IMR-90 (cell line): Measurements from ENCODE around the gene MBNL3. TPM values are rescaled to one million over a fixed set of nuclear protein-coding genes. Genes with fewer than 3 reads are reported as not detected.

ENCODE experiments used
- ATAC-seq: fragments of 200-7000 bp; cut with Tn5 transposase; 2 replicates; pipeline ENCODE4 v1.9.1; 2020; ENCODE audit warnings: low read depth, mild to moderate bottlenecking, moderate library complexity
- BruUV-seq: library from RNA; stranded (reverse); fragments of 400-500 nt; replicated peaks from 2 replicates; lab custom pipeline; 2021; lab: Mats Ljungman, UMichigan
- CTCF ChIA-PET: fragments of 300-600 bp; formaldehyde crosslinking; extraction: SDS; loops from one replicate; lab custom pipeline; 2021; ENCODE audit warnings: antibody characterized with exemption; lab: Yijun Ruan, JAX
- POLR2A ChIA-PET: fragments of 300-600 bp; sonication (Branson Sonifier 250); formaldehyde crosslinking; loops from one replicate; lab custom pipeline; 2022; ENCODE audit warnings: antibody characterized with exemption; ENCODE audit not compliant: unreplicated experiment; lab: Charles Lee
- DNase-seq: peaks from one replicate; pipeline ENCODE4 v3.0.0; 2013
- H2AFZ ChIP-seq: replicated peaks from 2 replicates; pipeline ENCODE3; 2013; ENCODE audit warnings: low read length, mild to moderate bottlenecking; ENCODE audit not compliant: poor library complexity
- H2AK5ac ChIP-seq: 2 replicates; pipeline ENCODE4 v1.6.1; 2013; ENCODE audit warnings: low read depth, low read length, inconsistent platforms
- H2AK9ac ChIP-seq: replicated peaks from 2 replicates; pipeline ENCODE3; 2013; ENCODE audit warnings: mild to moderate bottlenecking, low read depth, low read length, moderate library complexity; ENCODE audit not compliant: poor library complexity
- H2BK120ac ChIP-seq: 2 replicates; pipeline ENCODE4 v1.6.1; 2013; ENCODE audit warnings: low read depth, low read length, inconsistent platforms
- H2BK15ac ChIP-seq: 3 replicates; pipeline ENCODE4 v1.6.1; 2013; ENCODE audit warnings: low read depth, low read length, inconsistent platforms
- H2BK20ac ChIP-seq: 2 replicates; pipeline ENCODE4 v1.6.1; 2013; ENCODE audit warnings: low read depth, mild to moderate bottlenecking, inconsistent platforms, low read length, moderate library complexity
- H2BK5ac ChIP-seq: 2 replicates; pipeline ENCODE4 v1.6.1; 2013; ENCODE audit warnings: mild to moderate bottlenecking, low read depth, low read length, inconsistent platforms; ENCODE audit not compliant: poor library complexity, severe bottlenecking
- H3K14ac ChIP-seq: replicated peaks from 2 replicates; pipeline ENCODE4 v1.6.1; 2013; ENCODE audit warnings: low read depth, low read length, inconsistent platforms
- H3K18ac ChIP-seq: 2 replicates; pipeline ENCODE4 v1.6.1; 2013; ENCODE audit warnings: low read depth, low read length, control low read depth
- H3K23ac ChIP-seq: 2 replicates; pipeline ENCODE4 v1.6.1; 2013; ENCODE audit warnings: low read depth, low read length, inconsistent platforms
- H3K27ac ChIP-seq: 2 replicates; pipeline ENCODE4 v1.5.1; 2013; ENCODE audit warnings: mild to moderate bottlenecking, control low read depth, low read length; ENCODE audit not compliant: insufficient read depth
- H3K27me3 ChIP-seq: 2 replicates; pipeline ENCODE4 v1.6.1; 2013; ENCODE audit warnings: low read length; ENCODE audit not compliant: control insufficient read depth, insufficient read depth
- H3K36me3 ChIP-seq: 2 replicates; pipeline ENCODE4 v1.6.1; 2013; ENCODE audit warnings: low read length, mixed read lengths; ENCODE audit not compliant: control insufficient read depth, insufficient read depth
- H3K4ac ChIP-seq: 2 replicates; pipeline ENCODE4 v1.6.1; 2013; ENCODE audit warnings: low read depth, low read length, inconsistent platforms
- H3K4me1 ChIP-seq: 2 replicates; pipeline ENCODE4 v1.6.1; 2013; ENCODE audit warnings: low read length, mixed read lengths; ENCODE audit not compliant: control insufficient read depth, insufficient read depth
- H3K4me2 ChIP-seq: 2 replicates; pipeline ENCODE4 v1.6.1; 2013; ENCODE audit warnings: low read depth, mild to moderate bottlenecking, control low read depth, low read length, moderate library complexity
- H3K4me3 ChIP-seq: 2 replicates; pipeline ENCODE4 v1.5.1; 2013; ENCODE audit warnings: low read depth, mild to moderate bottlenecking, control low read depth, low read length, moderate library complexity; ENCODE audit not compliant: insufficient read depth
- H3K56ac ChIP-seq: 2 replicates; pipeline ENCODE4 v1.6.1; 2013; ENCODE audit warnings: low read length, inconsistent platforms; ENCODE audit not compliant: insufficient read depth; ENCODE audit errors: extremely low read depth
- H3K79me1 ChIP-seq, 2 experiments: 2 replicates each; pipeline ENCODE4 v1.6.1; 2013; ENCODE audit warnings: low read length in 2 of 2, inconsistent platforms in 1 of 2, low read depth in 1 of 2
- H3K9ac ChIP-seq: 2 replicates; pipeline ENCODE4 v1.6.1; 2013; ENCODE audit warnings: low read depth, low read length, control low read depth
- H3K9me1 ChIP-seq: 2 replicates; pipeline ENCODE4 v1.6.1; 2013; ENCODE audit warnings: low read length, inconsistent platforms; ENCODE audit not compliant: insufficient read depth
- H3K9me3 ChIP-seq: 2 replicates; pipeline ENCODE4 v1.6.1; 2013; ENCODE audit warnings: low read length; ENCODE audit not compliant: control insufficient read depth, insufficient read depth
- H4K20me1 ChIP-seq: 2 replicates; pipeline ENCODE4 v1.6.1; 2013; ENCODE audit warnings: low read length, inconsistent platforms; ENCODE audit not compliant: insufficient read depth
- H4K5ac ChIP-seq: 2 replicates; pipeline ENCODE4 v1.6.1; 2013; ENCODE audit warnings: mild to moderate bottlenecking, low read depth, low read length, control low read depth
- H4K8ac ChIP-seq, 2 experiments: 2 replicates each; pipeline ENCODE4 v1.6.1; 2013; ENCODE audit warnings: low read depth in 2 of 2, low read length in 2 of 2, control low read depth in 1 of 2, inconsistent platforms in 1 of 2
- H4K91ac ChIP-seq: 2 replicates; pipeline ENCODE4 v1.6.1; 2013; ENCODE audit warnings: low read depth, low read length, inconsistent platforms; ENCODE audit not compliant: insufficient read depth
- CEBPB ChIP-seq: IDR thresholded peaks from 2 replicates; pipeline ENCODE4 v1.6.1; 2012; ENCODE audit warnings: low read depth, low read length, improper control_type of control experiment
- CHD1 ChIP-seq: IDR thresholded peaks from 2 replicates; pipeline ENCODE4 v1.6.1; 2012; ENCODE audit warnings: low read depth, low read length, improper control_type of control experiment
- FOS ChIP-seq: fragments of 150-350 bp; IDR thresholded peaks from 2 replicates; pipeline ENCODE4 v1.6.1; 2016; ENCODE audit warnings: low read depth, low read length
- MAZ ChIP-seq: IDR thresholded peaks from 2 replicates; pipeline ENCODE4 v1.6.1; 2012; ENCODE audit warnings: low read depth, mild to moderate bottlenecking, low read length, improper control_type of control experiment, moderate library complexity, borderline replicate concordance
- POLR2A ChIP-seq: IDR thresholded peaks from 2 replicates; pipeline ENCODE4 v1.6.1; 2012; ENCODE audit warnings: mild to moderate bottlenecking, low read depth, low read length
- RAD21 ChIP-seq: IDR thresholded peaks from 2 replicates; pipeline ENCODE4 v1.6.1; 2012; ENCODE audit warnings: low read length, improper control_type of control experiment
- RCOR1 ChIP-seq: IDR thresholded peaks from 2 replicates; pipeline ENCODE4 v1.6.1; 2012; ENCODE audit warnings: mild to moderate bottlenecking, low read length, improper control_type of control experiment; ENCODE audit not compliant: insufficient replicate concordance
- RFX5 ChIP-seq: IDR thresholded peaks from 2 replicates; pipeline ENCODE4 v1.8.0; 2012; ENCODE audit warnings: low read depth, mild to moderate bottlenecking, low read length, moderate library complexity
- WGBS, 2 experiments: methylation state at CpG; one replicate each; pipeline versions ENCODE4 v1.1.5 to v1.1.7; 2013; ENCODE audit warnings: missing lambda C conversion rate in 2 of 2; ENCODE audit not compliant: insufficient read length in 1 of 2; ENCODE audit errors: extremely low coverage in 2 of 2; 5-methylcytosine and 5-hydroxymethylcytosine counted together
- dilution Hi-C: fragments of 300-500 bp; cut with HindIII; formaldehyde crosslinking; loops from one replicate; pipeline ENCODE4 v1.14.3; 2018; ENCODE audit warnings: low sequenced_read_pairs; ENCODE audit not compliant: unreplicated experiment
- in situ Hi-C: fragments of 300-500 bp; cut with MboI; formaldehyde crosslinking; loops from 3 replicates; pipeline ENCODE4 v1.14.3; 2019; ENCODE audit warnings: low sequenced_read_pairs, inconsistent platforms, mixed read lengths
- intact Hi-C: fragments of 100-400 bp; cut with micrococcal nuclease; formaldehyde crosslinking; loops from 2 replicates; pipeline ENCODE4 v1.10.0; 2022
- polyA plus RNA-seq, 3 experiments: library from polyadenylated mRNA; depleted of rRNA; stranded (reverse); fragments of >200 nt; gene quantifications; 2 replicates each; pipeline ENCODE4 v1.2.3, GENCODE V29; 2012; ENCODE audit warnings: low replicate concordance in 1 of 3
- total RNA-seq: library from RNA; depleted of rRNA; stranded (reverse); fragments of >200 nt; gene quantifications from 2 replicates; pipeline ENCODE4 v1.2.3, GENCODE V29; 2012
- TF ChIP-seq, protein P1 (sequence below): fragments of 150-350 bp; IDR thresholded peaks from 2 replicates; pipeline ENCODE4 v1.6.1; 2016; ENCODE audit warnings: low read depth, mild to moderate bottlenecking, low read length, moderate library complexity, borderline replicate concordance
- TF ChIP-seq, protein P2 (sequence below): conservative IDR thresholded peaks from 2 replicates; pipeline ENCODE4 v1.5.1; 2012; ENCODE audit warnings: mild to moderate bottlenecking, low read depth, low read length, improper control_type of control experiment

The MBNL3 gene
- total and polyA plus RNA-seq, 2 of the 4 experiments (the other 2 are of a cell fraction): 0.32 to 1.1 TPM

DNA sequence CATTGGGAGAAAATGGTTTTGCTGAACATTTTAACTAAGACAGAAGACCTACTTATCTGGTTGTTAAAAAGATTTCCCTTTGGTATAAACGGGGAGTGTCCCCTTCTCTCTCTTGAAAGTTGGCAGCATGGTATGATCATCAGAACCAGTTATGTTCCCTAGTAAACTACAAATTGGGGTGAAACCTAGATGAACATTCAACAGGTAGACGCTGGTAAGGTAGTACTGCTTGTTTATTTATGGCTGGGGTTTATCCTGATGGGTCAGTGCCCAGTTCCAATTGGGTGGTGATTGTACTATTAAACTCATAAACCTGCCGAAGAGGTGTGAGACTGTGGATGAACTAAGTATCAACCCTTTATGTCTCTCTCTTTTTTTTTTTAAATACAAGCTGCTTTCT, 100.5 kb downstream of the MBNL3 start:
- H3K18ac ChIP-seq: no peak overlapping the region
- H2AFZ ChIP-seq: no peak overlapping the region
- DNase-seq (no peak), ATAC-seq (no peak)
- TF ChIP-seq, protein P1, sequence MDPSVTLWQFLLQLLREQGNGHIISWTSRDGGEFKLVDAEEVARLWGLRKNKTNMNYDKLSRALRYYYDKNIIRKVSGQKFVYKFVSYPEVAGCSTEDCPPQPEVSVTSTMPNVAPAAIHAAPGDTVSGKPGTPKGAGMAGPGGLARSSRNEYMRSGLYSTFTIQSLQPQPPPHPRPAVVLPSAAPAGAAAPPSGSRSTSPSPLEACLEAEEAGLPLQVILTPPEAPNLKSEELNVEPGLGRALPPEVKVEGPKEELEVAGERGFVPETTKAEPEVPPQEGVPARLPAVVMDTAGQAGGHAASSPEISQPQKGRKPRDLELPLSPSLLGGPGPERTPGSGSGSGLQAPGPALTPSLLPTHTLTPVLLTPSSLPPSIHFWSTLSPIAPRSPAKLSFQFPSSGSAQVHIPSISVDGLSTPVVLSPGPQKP: no peak
- TF ChIP-seq RAD21 (no peak), POLR2A (no peak), CEBPB (no peak), MAZ (no peak), RFX5 (no peak), RCOR1 (no peak), FOS (no peak), CHD1 (no peak)
- TF ChIP-seq, protein P2, sequence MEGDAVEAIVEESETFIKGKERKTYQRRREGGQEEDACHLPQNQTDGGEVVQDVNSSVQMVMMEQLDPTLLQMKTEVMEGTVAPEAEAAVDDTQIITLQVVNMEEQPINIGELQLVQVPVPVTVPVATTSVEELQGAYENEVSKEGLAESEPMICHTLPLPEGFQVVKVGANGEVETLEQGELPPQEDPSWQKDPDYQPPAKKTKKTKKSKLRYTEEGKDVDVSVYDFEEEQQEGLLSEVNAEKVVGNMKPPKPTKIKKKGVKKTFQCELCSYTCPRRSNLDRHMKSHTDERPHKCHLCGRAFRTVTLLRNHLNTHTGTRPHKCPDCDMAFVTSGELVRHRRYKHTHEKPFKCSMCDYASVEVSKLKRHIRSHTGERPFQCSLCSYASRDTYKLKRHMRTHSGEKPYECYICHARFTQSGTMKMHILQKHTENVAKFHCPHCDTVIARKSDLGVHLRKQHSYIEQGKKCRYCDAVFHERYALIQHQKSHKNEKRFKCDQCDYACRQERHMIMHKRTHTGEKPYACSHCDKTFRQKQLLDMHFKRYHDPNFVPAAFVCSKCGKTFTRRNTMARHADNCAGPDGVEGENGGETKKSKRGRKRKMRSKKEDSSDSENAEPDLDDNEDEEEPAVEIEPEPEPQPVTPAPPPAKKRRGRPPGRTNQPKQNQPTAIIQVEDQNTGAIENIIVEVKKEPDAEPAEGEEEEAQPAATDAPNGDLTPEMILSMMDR: no peak
- H3K27me3 ChIP-seq: 0 out of 2 replicates have a peak, but pooled peaks cover 5% of the 10 kb centered on the region
- no peak overlapping the region for H3K14ac ChIP-seq
- H4K5ac ChIP-seq: no peak overlapping the region
- no peak overlapping the region for H3K4me2 ChIP-seq
- no peak overlapping the region for H2BK15ac ChIP-seq
- H3K23ac ChIP-seq: no peak overlapping the region
- no peak overlapping the region for H2BK120ac ChIP-seq
- no peak overlapping the region for H3K4ac ChIP-seq
- H2BK5ac ChIP-seq: no peak overlapping the region
- no peaks in the 10 kb centered on the region for H4K20me1 ChIP-seq
- dilution Hi-C loops (no loop called here), intact Hi-C loops (no loop called here), in situ Hi-C loops (no loop called here)
- WGBS, 2 experiments: no CpG with 5 or more reads among the region's 3 CpGs
- no peak overlapping the region for H3K4me3 ChIP-seq
- no peak overlapping the region for H3K27ac ChIP-seq
- H4K8ac ChIP-seq: no peak overlapping the region
- no peaks in the 10 kb centered on the region for H3K36me3 ChIP-seq
- H3K79me1 ChIP-seq: no peaks in the 10 kb centered on the region
- no peak overlapping the region for H2AK5ac ChIP-seq
- no peak overlapping the region for H4K91ac ChIP-seq
- no peak overlapping the region for H3K9ac ChIP-seq
- POLR2A ChIA-PET: no interaction called here
- CTCF ChIA-PET: interaction anchor here (2.3 kb wide), 1 partner anchor 10 kb away, joined by 4 read pairs; no protein-coding TSS in a partner anchor
- no peaks in the 10 kb centered on the region for H3K9me1 ChIP-seq
- H2AK9ac ChIP-seq: no peak overlapping the region
- H3K9me3 ChIP-seq: no peaks in the 10 kb centered on the region
- H2BK20ac ChIP-seq: no peak overlapping the region
- no peaks in the 10 kb centered on the region for H3K4me1 ChIP-seq
- H3K56ac ChIP-seq: no peak overlapping the region
- BruUV-seq: no TSS peak
